K562 (cell line): ENCODE data around the gene NXF1. TPM values are rescaled to one million over a fixed set of nuclear protein-coding genes. Genes with fewer than 3 reads are reported as not detected.
A peak's percentile ranks its signal among the peaks of the same experiment; 100 is the strongest.
"Not testable (repeated sequence)": the region's sequence is repeated elsewhere in the genome, so short reads cannot be mapped to it uniquely, and the experiment has no call there.

Experiments used
- ATAC-seq: fragments of 200-7000 bp; cut with Tn5 transposase; 3 replicates; pipeline ENCODE4 v1.9.1; 2020; ENCODE audit warnings: moderate library complexity
- BruUV-seq: library from RNA; stranded (reverse); fragments of 400-500 nt; replicated peaks from 2 replicates; lab custom pipeline; 2021; lab: Mats Ljungman, UMichigan
- CTCF ChIA-PET: fragments of 300-600 bp; formaldehyde crosslinking; extraction: SDS; loops from one replicate; lab custom pipeline; 2021; ENCODE audit warnings: low intra/inter-chr PET ratio; lab: Yijun Ruan, JAX
- POLR2A ChIA-PET: fragments of 300-600, 350-650 bp; sonication (Branson Sonifier 250); formaldehyde crosslinking; extraction: SDS; loops from one replicate; lab custom pipeline; 2021; ENCODE audit warnings: antibody characterized with exemption, inconsistent platforms; lab: Yijun Ruan, JAX
- DNase-seq, 4 experiments: peaks; one replicate each; pipeline versions ENCODE4 v3.0.0 to v3.0.0-alpha.2; 2011 to 2018; ENCODE audit warnings: low spot score in 3 of 4, mixed read lengths in 3 of 4; ENCODE audit errors: extremely low read depth in 1 of 4
- FAIRE-seq: peaks from 2 replicates; lab custom pipeline; 2011; peaks lifted over from hg19 to GRCh38; lab: Jason Lieb, UNC
- H2AFZ ChIP-seq: 2 replicates; pipeline ENCODE4 v1.6.0; 2011; ENCODE audit warnings: low read depth, low read length, control low read depth, inconsistent platforms
- H3K27ac ChIP-seq: fragments of 200-600 bp; 3 replicates; pipeline ENCODE4 v1.8.0; 2011; ENCODE audit warnings: low read depth, mild to moderate bottlenecking, control low read depth, inconsistent platforms, low read length, moderate library complexity, mixed read lengths; ENCODE audit errors: extremely low read depth
- H3K27me3 ChIP-seq, 2 experiments: fragments of 300-600 bp in 1 of 2; 2 replicates in 1 of 2; 3 replicates in 1 of 2; pipeline versions ENCODE4 v1.6.0 to v1.8.0; 2011; ENCODE audit warnings: inconsistent platforms in 2 of 2, low read length in 2 of 2, mild to moderate bottlenecking in 1 of 2, mixed read lengths in 1 of 2, moderate library complexity in 1 of 2; ENCODE audit not compliant: control insufficient read depth in 2 of 2, insufficient read depth in 2 of 2
- H3K36me3 ChIP-seq: fragments of 300-600 bp; 3 replicates; pipeline ENCODE4 v1.8.0; 2011; ENCODE audit warnings: mild to moderate bottlenecking, low read length, inconsistent platforms; ENCODE audit not compliant: control insufficient read depth, insufficient read depth
- H3K4me1 ChIP-seq, 2 experiments: fragments of 200-600 bp in 1 of 2; replicated peaks in 1 of 2; 2 replicates in 1 of 2; 3 replicates in 1 of 2; pipeline versions ENCODE4 v1.5.1 to v1.8.0; 2011; ENCODE audit warnings: inconsistent platforms in 2 of 2, low read length in 2 of 2, mild to moderate bottlenecking in 1 of 2, mixed read lengths in 1 of 2, moderate library complexity in 1 of 2; ENCODE audit not compliant: control insufficient read depth in 2 of 2, insufficient read depth in 2 of 2
- H3K4me2 ChIP-seq: 2 replicates; pipeline ENCODE4 v1.6.1; 2011; ENCODE audit warnings: low read length, control low read depth, inconsistent platforms, mixed read lengths; ENCODE audit not compliant: insufficient read depth
- H3K4me3 ChIP-seq: fragments of 200-600 bp; sonication (generic), shearing (Covaris generic); 2 replicates; pipeline ENCODE4 v1.5.1; 2016; ENCODE audit warnings: control low read depth, inconsistent platforms
- H3K79me2 ChIP-seq: fragments of 200-600 bp; 3 replicates; pipeline ENCODE4 v1.8.0; 2011; ENCODE audit warnings: low read length, inconsistent platforms; ENCODE audit not compliant: control insufficient read depth, insufficient read depth
- H3K9ac ChIP-seq, 2 experiments: 2 replicates each; pipeline versions ENCODE4 v1.6.0 to v1.6.1; 2011; ENCODE audit warnings: low read depth in 2 of 2, low read length in 2 of 2, control low read depth in 1 of 2, inconsistent platforms in 1 of 2, mild to moderate bottlenecking in 1 of 2, mixed read lengths in 1 of 2; ENCODE audit not compliant: insufficient read depth in 1 of 2
- H3K9me1 ChIP-seq: one replicate; pipeline ENCODE4 v1.6.0; 2011; ENCODE audit warnings: inconsistent platforms, mild to moderate bottlenecking, low read length, moderate library complexity; ENCODE audit not compliant: control insufficient read depth, insufficient read depth
- H3K9me3 ChIP-seq: replicated peaks from 2 replicates; pipeline ENCODE4 v1.5.1; 2011; ENCODE audit warnings: low read depth, low read length, inconsistent platforms; ENCODE audit not compliant: control insufficient read depth, insufficient read depth
- H4K20me1 ChIP-seq: replicated peaks from 2 replicates; pipeline ENCODE4 v1.6.1; 2011; ENCODE audit warnings: low read length, inconsistent platforms, mixed read lengths; ENCODE audit not compliant: control insufficient read depth, insufficient read depth
- CHD2 ChIP-seq: IDR thresholded peaks from 2 replicates; pipeline ENCODE4 v1.6.1; 2011; ENCODE audit warnings: low read depth, low read length
- DACH1 ChIP-seq: fragments of 450-650 bp; IDR thresholded peaks from 2 replicates; pipeline ENCODE4 v1.6.1; 2018; ENCODE audit not compliant: partially characterized antibody
- FIP1L1 ChIP-seq: fragments of 200-400 bp; formaldehyde crosslinking; IDR thresholded peaks from 2 replicates; pipeline ENCODE4 v1.6.1; 2018; ENCODE audit warnings: mild to moderate bottlenecking, low read depth, low read length; ENCODE audit not compliant: poor library complexity, severe bottlenecking
- FOS ChIP-seq: IDR thresholded peaks from 3 replicates; pipeline ENCODE4 v1.6.1; 2011; ENCODE audit not compliant: insufficient read length; ENCODE audit errors: extremely low read depth
- FOXA3 ChIP-seq, 2 experiments: fragments of 450-650 bp in 1 of 2; sonication (generic) in 1 of 2; formaldehyde crosslinking; IDR thresholded peaks in 1 of 2; conservative IDR thresholded peaks in 1 of 2; 2 replicates each; pipeline versions ENCODE4 v1.4.0 to v1.8.0; 2020 to 2022; ENCODE audit warnings: mild to moderate bottlenecking in 2 of 2, missing genetic modification reagents in 1 of 2
- FUS ChIP-seq: fragments of 200-400 bp; formaldehyde crosslinking; optimal IDR thresholded peaks from 2 replicates; pipeline ENCODE3; 2017; ENCODE audit warnings: low read depth, low read length
- IRF1 ChIP-seq: sonication (generic); formaldehyde crosslinking; IDR thresholded peaks from 2 replicates; pipeline ENCODE4 v1.8.0; 2022; ENCODE audit warnings: missing genetic modification reagents, mild to moderate bottlenecking, borderline replicate concordance
- KDM1A ChIP-seq, 2 experiments: fragments of 450-650 bp; IDR thresholded peaks; 2 replicates each; pipeline ENCODE4 v1.6.1; 2016; ENCODE audit warnings: mild to moderate bottlenecking in 2 of 2
- NONO ChIP-seq, 2 experiments: fragments of 200-400 bp in 1 of 2; fragments of 450-650 bp in 1 of 2; formaldehyde crosslinking in 1 of 2; IDR thresholded peaks; 2 replicates each; pipeline ENCODE4 v1.6.1; 2017; ENCODE audit warnings: low read depth in 2 of 2, mild to moderate bottlenecking in 2 of 2, moderate library complexity in 2 of 2, low read length in 1 of 2
- RBFOX2 ChIP-seq: fragments of 200-400 bp; formaldehyde crosslinking; IDR thresholded peaks from 2 replicates; pipeline ENCODE4 v1.6.1; 2017; ENCODE audit warnings: low read depth, mild to moderate bottlenecking, low read length, moderate library complexity
- RBM22 ChIP-seq: fragments of 200-400 bp; formaldehyde crosslinking; IDR thresholded peaks from 2 replicates; pipeline ENCODE4 v1.6.1; 2018; ENCODE audit warnings: low read length, low read depth; ENCODE audit not compliant: poor library complexity, severe bottlenecking
- SAP30 ChIP-seq: fragments of 200-600 bp; sonication (generic); IDR thresholded peaks from 2 replicates; pipeline ENCODE4 v1.6.1; 2012; ENCODE audit warnings: borderline replicate concordance, low read depth, mild to moderate bottlenecking, moderate library complexity, low read length, control low read depth, inconsistent platforms; ENCODE audit not compliant: insufficient read depth, poor library complexity, severe bottlenecking
- YY1 ChIP-seq, 3 experiments: IDR thresholded peaks; 2 replicates each; pipeline ENCODE4 v1.6.1; 2011; ENCODE audit warnings: low read length in 2 of 3, mild to moderate bottlenecking in 2 of 3, moderate library complexity in 2 of 3, borderline replicate concordance in 1 of 3, control low read depth in 1 of 3, low read depth in 1 of 3; ENCODE audit not compliant: insufficient read depth in 3 of 3, insufficient replicate concordance in 2 of 3, control insufficient read depth in 1 of 3, insufficient read length in 1 of 3; ENCODE audit errors: extremely low read depth in 1 of 3
- ZFX ChIP-seq: sonication (generic); formaldehyde crosslinking; IDR thresholded peaks from 2 replicates; pipeline ENCODE4 v1.8.0; 2022; ENCODE audit warnings: mild to moderate bottlenecking, missing genetic modification reagents, moderate library complexity
- ZNF274 ChIP-seq: IDR thresholded peaks from 2 replicates; pipeline ENCODE4 v1.6.1; 2011; ENCODE audit warnings: low read depth, mild to moderate bottlenecking, low read length, moderate library complexity, borderline replicate concordance
- WGBS: fragments of 100-300 bp; shearing (Covaris generic); methylation state at CpG from one replicate; pipeline ENCODE4 v1.1.6; 2016; ENCODE audit warnings: low coverage, mixed read lengths; ENCODE audit not compliant: insufficient coverage; ENCODE audit errors: missing lambda C conversion rate; 5-methylcytosine and 5-hydroxymethylcytosine counted together
- in situ Hi-C: fragments of 300-500 bp; cut with MboI; formaldehyde crosslinking; loops from 4 replicates; pipeline ENCODE4 v1.15.0; 2018; ENCODE audit warnings: inconsistent platforms, mixed read lengths
- intact Hi-C: fragments of 100-400 bp; cut with micrococcal nuclease; formaldehyde crosslinking; loops from 2 replicates; pipeline ENCODE4 v1.14.2; 2022
- polyA plus RNA-seq, 8 experiments: library from polyadenylated mRNA; depleted of rRNA in 4 of 8; stranded (reverse) in 5 of 8; unstranded in 3 of 8; fragments of >200 nt; fragmentation: Nextera tagmentation in 2 of 8; fragmentation: Illumina TruSeq in 1 of 8; extraction: Ambion mirVana in 2 of 8; extraction: Trizol in 1 of 8; gene quantifications; 2 replicates each; pipeline versions ENCODE4 v1.2.1 to v1.2.3, GENCODE V29; 2011 to 2014; ENCODE audit warnings: inconsistent platforms in 1 of 8, missing spikeins in 1 of 8
- total RNA-seq, 7 experiments: library from RNA; depleted of rRNA in 6 of 7; stranded (reverse); fragments of >200 nt in 6 of 7; fragmentation: Illumina TruSeq in 2 of 7; extraction: Trizol in 2 of 7; gene quantifications; 2 replicates each; pipeline versions ENCODE4 v1.2.1 to v1.2.3, GENCODE V29; 2011 to 2021; ENCODE audit warnings: low replicate concordance in 1 of 7

The NXF1 gene
- total and polyA plus RNA-seq, 9 of the 15 experiments (the other 6 are each of a cell fraction or from before 2014, with no cell fraction given) = 18.1 to 98.3 (median 35.8) TPM

DNA sequence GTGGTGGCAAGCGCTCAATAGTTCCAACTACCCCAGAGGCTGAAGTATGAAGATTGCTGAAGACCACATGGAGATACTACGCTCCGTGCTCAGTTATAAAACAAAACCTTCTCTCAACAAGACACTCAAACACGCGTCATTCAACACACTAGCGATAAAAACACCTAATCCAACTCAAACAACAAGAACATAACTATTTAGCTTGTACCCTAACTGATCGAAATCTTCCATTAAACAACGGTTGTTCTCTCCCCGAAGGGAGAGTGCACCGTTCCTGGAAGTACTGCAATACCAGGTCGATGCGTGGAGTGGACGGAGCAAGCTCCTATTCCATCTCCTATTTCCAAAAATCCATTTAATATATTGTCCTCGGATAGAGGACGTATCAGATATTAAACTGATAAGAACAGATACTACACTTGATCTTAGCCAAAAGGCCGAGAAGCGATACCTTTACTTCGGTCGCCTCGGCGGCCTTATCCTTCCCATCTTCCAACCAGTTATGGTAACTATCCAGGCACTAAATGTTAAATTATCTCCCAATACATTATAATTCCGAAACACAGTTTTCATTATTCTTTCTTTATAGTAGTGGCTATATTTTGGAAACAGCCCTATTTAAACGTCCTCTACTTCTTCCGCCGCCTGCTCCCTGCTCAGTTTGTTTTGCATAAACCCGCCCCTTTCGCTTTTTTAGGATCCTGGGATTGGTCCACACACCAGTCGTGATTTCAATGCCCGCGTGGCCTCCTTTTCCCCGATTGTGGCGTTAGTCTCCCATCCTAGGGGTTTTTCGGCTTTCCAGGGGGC, 36.3 kb upstream of the NXF1 start (continued):
- TF ChIP-seq FOS (no peak), KDM1A (IDR thresholded peaks at IDR 0.05) (peak; percentile 74 to 84), DACH1 (peak; percentile 66), YY1 (IDR thresholded peaks at IDR 0.05; ENCODE audit: borderline replicate concordance in 1 of 3, control insufficient read depth in 1 of 3, extremely low read depth in 1 of 3, insufficient read depth in 3 of 3, insufficient read length in 1 of 3, insufficient replicate concordance in 2 of 3, low read depth in 1 of 3, low read length in 2 of 3) (peak in 2 of 3 experiments; percentile 56 to 78)

DNA sequence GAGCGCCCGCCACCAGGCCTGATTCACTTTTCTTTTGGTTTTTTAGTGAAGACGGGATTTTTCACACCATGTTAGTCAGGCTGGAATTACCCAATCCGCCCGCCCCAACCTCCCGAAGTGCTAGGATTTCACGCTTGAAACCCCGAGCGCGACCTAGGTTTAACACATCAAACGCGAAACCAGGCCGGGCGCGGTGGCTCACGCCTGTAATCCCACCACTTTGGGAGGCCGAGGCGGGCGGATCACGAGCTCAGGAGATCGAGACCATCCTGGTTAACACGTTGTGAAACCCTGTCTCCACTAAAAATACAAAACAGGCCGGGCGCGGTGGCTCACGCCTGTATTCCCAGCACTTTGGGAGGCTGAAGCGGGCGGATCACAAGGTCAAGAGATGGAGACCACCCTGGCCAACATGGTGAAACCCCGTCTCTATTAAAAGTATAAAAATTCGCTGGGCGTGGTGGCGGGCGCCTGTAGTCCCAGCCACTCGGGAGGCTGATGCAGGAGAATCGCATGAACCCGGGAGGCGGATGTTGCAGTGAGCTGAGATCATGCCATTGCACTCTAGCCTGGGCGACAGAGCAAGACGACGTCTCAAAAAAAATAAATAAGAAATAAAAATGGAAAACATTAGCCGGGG, 35.6 kb upstream of the NXF1 start:
- ATAC-seq (peak; percentile 27), DNase-seq (peak in 3 of 4 experiments; percentile 27 to 81 (median 40))
- H4K20me1 ChIP-seq, FAIRE-seq, BruUV-seq, in situ Hi-C loops, H3K27me3 ChIP-seq, H3K9me1 ChIP-seq, H3K9me3 ChIP-seq: not testable (repeated sequence)
- Histone ChIP-seq H3K27ac (peak overlapping the region; percentile 77), H2AFZ (peak overlapping the region; percentile 50), H3K4me1 (peaks cover 8 to 19% of the 10 kb centered on the region in 2 experiments; a peak in 3 of 5 replicates), H3K4me3 (peak overlapping the region; percentile 93), H3K9ac (peak overlapping the region; percentile 86 to 87), H3K36me3 (peaks cover 22% of the 10 kb centered on the region; the same call in 2 of the 3 replicates), H3K79me2 (peaks cover 37% of the 10 kb centered on the region), H3K4me2 (peak overlapping the region; percentile 92)
- intact Hi-C loops = loop anchor here (1.0 to 10.0 kb wide), 9 partner anchors 16 to 444 kb away; partner anchors contain the start of genes C11orf98, CSKMT, HNRNPUL2 and NXF1
- WGBS = 1% methylated on average over 41 of the region's 41 CpGs
- POLR2A ChIA-PET = interaction anchor here (0.6 to 4.1 kb wide), 70 partner anchors 9 to 1866 kb away, joined by 3 to 403 read pairs (median 7); partner anchors contain the start of genes BSCL2, C11orf98, CSKMT and EEF1G
- CTCF ChIA-PET = interaction anchor here (0.6 kb wide), 1 partner anchor 54 kb away, joined by 3 read pairs; the partner anchor contains the start of gene TMEM179B
- TF ChIP-seq NONO (IDR thresholded peaks at IDR 0.05; ENCODE audit: low read depth in 2 of 2, low read length in 1 of 2) (peak in 1 of 2 experiments; percentile 97; a peak in 2 of 4 replicates), RBM22 (peak; percentile 97), ZNF274 (0 out of 2 replicates have a peak, but pooled peaks have one; percentile 62), ZFX (CRISPR knock-in tag) (peak; percentile 71), CHD2 (peak; percentile 26; the same call in 1 of the 2 replicates), RBFOX2 (peak; percentile 93), IRF1 (CRISPR knock-in tag) (peak; percentile 45; the same call in 1 of the 2 replicates), FOXA3 (CRISPR knock-in tag; conservative IDR thresholded peaks at IDR 0.05 in 1 of 2, IDR thresholded peaks at IDR 0.05 in 1 of 2) (0 out of 4 replicates have a peak, but pooled peaks of 1 of the 2 experiments have one; percentile 15), FUS (peak; percentile 91), FIP1L1 (peak; percentile 88), SAP30 (peak; percentile 34)
